MCF 10A (cell line): ENCODE results near the gene RND2. TPM values are rescaled to one million over a fixed set of nuclear protein-coding genes. Genes with fewer than 3 reads are reported as not detected.
A peak's percentile ranks its signal among the peaks of the same experiment; 100 is the strongest.

Experiments
- BruUV-seq: library from RNA; stranded (reverse); fragments of 400-500 nt; replicated peaks from 2 replicates; lab custom pipeline; 2021; lab: Mats Ljungman, UMichigan
- CTCF ChIA-PET: fragments of 300-600 bp; sonication (Branson Sonifier 250); formaldehyde crosslinking; extraction: SDS; loops from one replicate; lab custom pipeline; 2021; ENCODE audit warnings: antibody characterized with exemption, inconsistent platforms; lab: Yijun Ruan, JAX
- POLR2A ChIA-PET: fragments of 300-600, 350-650 bp; sonication (Branson Sonifier 250); formaldehyde crosslinking; extraction: SDS; loops from one replicate; lab custom pipeline; 2020; ENCODE audit warnings: antibody characterized with exemption, inconsistent platforms; lab: Yijun Ruan, JAX
- DNase-seq: peaks from one replicate; pipeline ENCODE4 v3.0.0-alpha.2; 2018; ENCODE audit not compliant: unreplicated experiment
- H3K27ac Mint-ChIP-seq: one replicate; pipeline ENCODE4 v1.8.0; 2022; ENCODE audit warnings: mild to moderate bottlenecking, low read depth, mixed read lengths; ENCODE audit not compliant: unreplicated experiment
- H3K27me3 Mint-ChIP-seq: one replicate; pipeline ENCODE4 v1.8.0; 2022; ENCODE audit warnings: mixed read lengths; ENCODE audit not compliant: insufficient read depth, unreplicated experiment
- H3K36me3 Mint-ChIP-seq: one replicate; pipeline ENCODE4 v1.8.0; 2022; ENCODE audit warnings: mild to moderate bottlenecking, moderate library complexity, mixed read lengths; ENCODE audit not compliant: insufficient read depth, unreplicated experiment
- H3K4me1 Mint-ChIP-seq: one replicate; pipeline ENCODE4 v1.8.0; 2022; ENCODE audit warnings: mixed read lengths; ENCODE audit not compliant: insufficient read depth, unreplicated experiment
- H3K4me3 Mint-ChIP-seq: one replicate; pipeline ENCODE4 v1.8.0; 2022; ENCODE audit warnings: mild to moderate bottlenecking, moderate library complexity, mixed read lengths; ENCODE audit not compliant: unreplicated experiment
- H3K9me3 Mint-ChIP-seq: one replicate; pipeline ENCODE4 v1.8.0; 2022; ENCODE audit warnings: mixed read lengths; ENCODE audit not compliant: unreplicated experiment
- intact Hi-C: fragments of 100-400 bp; cut with micrococcal nuclease; formaldehyde crosslinking; loops from 2 replicates; pipeline ENCODE4 v1.14.1; 2022
- total RNA-seq: library from RNA; stranded (reverse); gene quantifications from 2 replicates; pipeline ENCODE4 v1.2.3, GENCODE V29; 2022
- TF ChIP-seq, protein P1 (sequence below): fragments of 200-600 bp; IDR thresholded peaks from one replicate; pipeline ENCODE4 v1.8.0; 2022; ENCODE audit warnings: antibody characterized with exemption, mild to moderate bottlenecking; ENCODE audit not compliant: unreplicated experiment

RND2 gene
- total RNA-seq, 1 experiment from 2014 or later: 0.16 TPM

DNA sequence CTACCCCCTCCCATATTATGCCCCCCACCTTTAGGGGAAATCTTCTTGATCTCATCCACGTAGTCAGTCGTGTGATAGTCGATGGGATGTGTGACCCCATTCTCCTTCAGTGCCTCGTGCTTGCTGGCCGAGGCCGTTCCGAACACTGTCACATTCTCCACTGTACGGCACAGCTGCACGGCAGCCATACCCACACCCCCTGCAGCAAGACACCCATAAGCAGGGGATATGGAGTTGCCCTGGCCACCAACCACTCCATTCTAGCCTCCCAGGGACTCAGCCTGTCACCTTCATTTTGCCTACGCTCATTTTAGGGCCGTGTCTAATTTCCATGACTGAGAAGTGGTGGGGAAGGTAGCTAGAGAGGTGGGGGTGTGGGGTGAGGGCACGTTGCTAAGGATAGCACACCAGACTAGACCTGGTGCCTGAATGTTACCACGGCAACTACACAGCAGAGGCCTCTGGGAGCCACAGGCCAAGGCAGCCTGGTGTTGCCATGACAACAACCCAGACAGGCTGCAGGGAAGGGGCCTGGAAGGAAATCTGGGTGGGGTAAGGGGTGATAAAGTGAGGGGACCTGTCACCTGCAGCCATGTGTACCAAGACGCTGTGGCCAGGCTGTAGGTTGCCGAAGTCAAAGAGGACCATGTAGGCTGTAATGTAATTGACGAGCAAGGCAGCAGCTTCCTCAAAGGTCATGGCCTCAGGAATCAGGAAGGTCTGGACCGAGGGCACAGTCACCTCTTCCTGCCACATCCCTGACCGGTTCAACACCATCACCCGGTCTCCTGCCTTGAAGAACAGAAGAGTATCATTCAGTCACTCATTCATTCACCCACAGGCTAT is 6.8 kb upstream of the RND2 start:
- Mint-ChIP-seq H3K4me1 (peaks cover 14% of the 10 kb centered on the region), H3K9me3 (no peaks in the 10 kb centered on the region), H3K36me3 (peaks cover 55% of the 10 kb centered on the region), H3K27me3 (no peaks in the 10 kb centered on the region), H3K4me3 (no peak overlapping the region), H3K27ac (no peak overlapping the region)
- CTCF ChIA-PET: interaction anchor here (0.6 to 1.7 kb wide), 2 partner anchors 11 to 68 kb away, joined by 3 to 4 read pairs; partner anchors contain the start of gene IFI35
- TF ChIP-seq, protein P1, sequence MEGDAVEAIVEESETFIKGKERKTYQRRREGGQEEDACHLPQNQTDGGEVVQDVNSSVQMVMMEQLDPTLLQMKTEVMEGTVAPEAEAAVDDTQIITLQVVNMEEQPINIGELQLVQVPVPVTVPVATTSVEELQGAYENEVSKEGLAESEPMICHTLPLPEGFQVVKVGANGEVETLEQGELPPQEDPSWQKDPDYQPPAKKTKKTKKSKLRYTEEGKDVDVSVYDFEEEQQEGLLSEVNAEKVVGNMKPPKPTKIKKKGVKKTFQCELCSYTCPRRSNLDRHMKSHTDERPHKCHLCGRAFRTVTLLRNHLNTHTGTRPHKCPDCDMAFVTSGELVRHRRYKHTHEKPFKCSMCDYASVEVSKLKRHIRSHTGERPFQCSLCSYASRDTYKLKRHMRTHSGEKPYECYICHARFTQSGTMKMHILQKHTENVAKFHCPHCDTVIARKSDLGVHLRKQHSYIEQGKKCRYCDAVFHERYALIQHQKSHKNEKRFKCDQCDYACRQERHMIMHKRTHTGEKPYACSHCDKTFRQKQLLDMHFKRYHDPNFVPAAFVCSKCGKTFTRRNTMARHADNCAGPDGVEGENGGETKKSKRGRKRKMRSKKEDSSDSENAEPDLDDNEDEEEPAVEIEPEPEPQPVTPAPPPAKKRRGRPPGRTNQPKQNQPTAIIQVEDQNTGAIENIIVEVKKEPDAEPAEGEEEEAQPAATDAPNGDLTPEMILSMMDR: no peak
- no TSS peak for BruUV-seq
- POLR2A ChIA-PET: interaction anchor here (1.1 to 1.3 kb wide), 4 partner anchors 11 to 154 kb away, joined by 3 to 4 read pairs (median 3); partner anchors contain the start of gene RPL27
- intact Hi-C loops: no loop called here
- no peak for DNase-seq

DNA sequence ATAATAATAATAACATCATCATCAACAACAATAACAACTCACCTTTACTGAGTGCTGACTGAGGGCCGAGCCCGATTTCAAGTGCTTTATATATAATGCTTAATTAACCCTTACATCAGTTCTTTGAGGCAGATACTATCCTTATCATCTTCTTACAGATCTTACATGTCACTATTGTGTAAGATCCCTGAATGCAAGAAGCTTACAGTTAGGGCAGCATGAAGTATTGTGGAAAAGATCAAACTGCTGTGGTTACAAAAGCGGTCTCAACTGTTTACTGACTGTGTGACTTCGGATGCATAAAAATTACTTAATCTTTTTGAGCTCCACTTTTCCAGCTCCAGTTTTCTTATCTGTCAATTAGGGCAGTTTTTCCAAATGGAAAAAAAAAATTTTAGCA is 6.1 kb upstream of the RND2 start:
- CTCF ChIA-PET: interaction anchor here (0.6 to 1.7 kb wide), 3 partner anchors 12 to 1514 kb away, joined by 3 to 4 read pairs (median 3); partner anchors contain the start of gene IFI35
- DNase-seq: no peak
- peaks cover 14% of the 10 kb centered on the region for H3K4me1 Mint-ChIP-seq
- no peaks in the 10 kb centered on the region for H3K9me3 Mint-ChIP-seq
- H3K27ac Mint-ChIP-seq: no peak overlapping the region
- H3K27me3 Mint-ChIP-seq: no peaks in the 10 kb centered on the region
- no TSS peak for BruUV-seq
- peak overlapping the region; percentile 91 for H3K4me3 Mint-ChIP-seq
- intact Hi-C loops: no loop called here
- peaks cover 49% of the 10 kb centered on the region for H3K36me3 Mint-ChIP-seq
- POLR2A ChIA-PET: interaction anchor here (0.6 to 1.3 kb wide), 5 partner anchors 12 to 195 kb away, joined by 3 to 4 read pairs (median 3); partner anchors contain the start of genes BECN1 and RPL27
- TF ChIP-seq, protein P1: no peak

DNA sequence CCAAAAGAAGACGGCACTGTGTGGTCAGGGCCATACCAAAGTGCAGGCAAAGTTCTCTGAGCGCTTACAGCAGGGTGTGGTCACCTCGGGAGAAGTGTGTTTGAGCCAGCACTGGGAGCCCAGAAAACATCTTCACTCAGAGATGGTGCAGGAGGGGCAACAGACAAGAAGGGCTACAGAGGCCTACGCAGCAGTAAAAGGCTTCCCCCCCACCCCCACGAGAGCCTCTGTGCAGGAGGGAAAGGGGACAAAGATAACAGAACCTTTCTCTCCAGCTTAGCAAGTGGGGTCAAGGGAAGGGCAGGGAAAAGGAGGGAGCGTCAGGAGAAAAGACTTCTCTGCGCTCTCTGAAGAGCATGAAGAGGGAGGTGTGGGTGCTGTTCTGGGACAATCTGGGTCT is 5.6 kb upstream of the RND2 start:
- no peak for DNase-seq
- Mint-ChIP-seq H3K27me3 (no peaks in the 10 kb centered on the region), H3K4me3 (peak overlapping the region; percentile 91), H3K4me1 (peaks cover 17% of the 10 kb centered on the region), H3K9me3 (no peaks in the 10 kb centered on the region), H3K27ac (no peak overlapping the region), H3K36me3 (peaks cover 45% of the 10 kb centered on the region)
- POLR2A ChIA-PET: interaction anchor here (0.6 to 3.4 kb wide), 7 partner anchors 12 to 195 kb away, joined by 3 to 30 read pairs (median 3); partner anchors contain the start of genes BECN1, IFI35 and RPL27
- no TSS peak for BruUV-seq
- TF ChIP-seq, protein P1: no peak
- CTCF ChIA-PET: interaction anchor here (0.6 to 1.7 kb wide), 2 partner anchors 12 to 1513 kb away, joined by 3 read pairs; partner anchors contain the start of gene IFI35
- intact Hi-C loops: no loop called here
